Measurements from ENCODE around the gene PODXL. TPM values are rescaled to one million over a fixed set of nuclear protein-coding genes. Genes with fewer than 3 reads are reported as not detected.

Gene PODXL
- total RNA-seq, 4 donors from 2014 or later = 7.6 to 44.5 (median 20.2) TPM

DNA sequence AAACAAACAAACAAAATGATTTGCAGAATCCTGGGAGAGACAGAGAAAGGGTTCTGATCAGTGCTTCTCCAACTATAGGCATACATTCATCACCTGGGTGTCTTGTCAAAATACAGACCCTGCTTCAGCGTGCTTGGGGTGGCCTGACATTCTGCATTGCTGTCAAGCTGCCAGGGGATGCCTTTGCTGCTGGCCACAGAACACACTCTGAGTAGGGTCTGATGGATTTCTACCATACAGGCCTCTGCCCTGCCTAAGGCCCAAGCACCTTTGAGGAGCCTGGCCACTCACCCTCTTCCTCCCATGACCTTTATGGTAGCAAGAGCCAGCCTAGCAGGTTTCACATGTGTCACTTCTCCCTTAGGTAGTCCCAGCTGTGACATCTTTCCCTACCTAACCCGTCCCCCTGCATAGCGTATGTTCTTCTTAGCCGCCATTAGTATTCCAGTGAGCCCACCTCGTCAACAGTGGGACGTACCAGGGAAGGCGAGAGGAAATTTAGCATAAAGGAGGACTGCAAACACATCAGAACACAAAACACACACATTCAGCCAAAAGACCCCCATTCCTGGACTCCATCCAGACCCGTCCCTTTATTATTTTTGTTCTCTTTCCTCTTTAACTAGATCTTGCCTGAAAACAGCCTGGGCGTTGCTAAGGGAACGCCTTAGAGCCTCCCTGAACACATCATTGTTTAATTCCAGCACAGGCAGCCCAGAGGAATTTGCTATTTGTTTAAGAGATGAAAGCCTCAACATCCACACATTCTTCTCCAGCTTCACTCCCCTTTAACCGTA is 43.9 kb upstream of the PODXL start:
- TF ChIP-seq, protein P1, sequence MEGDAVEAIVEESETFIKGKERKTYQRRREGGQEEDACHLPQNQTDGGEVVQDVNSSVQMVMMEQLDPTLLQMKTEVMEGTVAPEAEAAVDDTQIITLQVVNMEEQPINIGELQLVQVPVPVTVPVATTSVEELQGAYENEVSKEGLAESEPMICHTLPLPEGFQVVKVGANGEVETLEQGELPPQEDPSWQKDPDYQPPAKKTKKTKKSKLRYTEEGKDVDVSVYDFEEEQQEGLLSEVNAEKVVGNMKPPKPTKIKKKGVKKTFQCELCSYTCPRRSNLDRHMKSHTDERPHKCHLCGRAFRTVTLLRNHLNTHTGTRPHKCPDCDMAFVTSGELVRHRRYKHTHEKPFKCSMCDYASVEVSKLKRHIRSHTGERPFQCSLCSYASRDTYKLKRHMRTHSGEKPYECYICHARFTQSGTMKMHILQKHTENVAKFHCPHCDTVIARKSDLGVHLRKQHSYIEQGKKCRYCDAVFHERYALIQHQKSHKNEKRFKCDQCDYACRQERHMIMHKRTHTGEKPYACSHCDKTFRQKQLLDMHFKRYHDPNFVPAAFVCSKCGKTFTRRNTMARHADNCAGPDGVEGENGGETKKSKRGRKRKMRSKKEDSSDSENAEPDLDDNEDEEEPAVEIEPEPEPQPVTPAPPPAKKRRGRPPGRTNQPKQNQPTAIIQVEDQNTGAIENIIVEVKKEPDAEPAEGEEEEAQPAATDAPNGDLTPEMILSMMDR (IDR thresholded peaks at IDR 0.05; ENCODE audit: low read depth) = no peak

DNA sequence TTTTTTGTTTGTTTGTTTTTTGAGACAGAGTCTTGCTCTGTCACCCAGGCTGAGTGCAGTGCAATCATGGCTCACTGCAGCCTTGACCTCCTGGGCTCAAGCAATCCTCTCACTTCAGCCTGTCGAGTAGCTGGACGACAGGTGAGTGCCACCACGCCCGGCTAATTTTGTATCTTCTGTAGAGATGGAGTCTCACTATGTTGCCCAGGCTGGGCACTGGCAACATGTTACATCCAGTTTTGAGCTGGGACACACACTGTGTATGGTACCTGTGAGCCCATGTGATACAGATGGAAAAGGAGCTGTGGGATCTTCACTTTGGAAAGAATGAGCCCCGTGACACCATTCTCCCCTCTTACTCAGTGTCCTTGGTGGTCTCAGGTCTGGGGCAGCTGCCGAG is 40.4 kb upstream of the PODXL start:
- TF ChIP-seq, protein P1 (IDR thresholded peaks at IDR 0.05; ENCODE audit: low read depth) = no peak

DNA sequence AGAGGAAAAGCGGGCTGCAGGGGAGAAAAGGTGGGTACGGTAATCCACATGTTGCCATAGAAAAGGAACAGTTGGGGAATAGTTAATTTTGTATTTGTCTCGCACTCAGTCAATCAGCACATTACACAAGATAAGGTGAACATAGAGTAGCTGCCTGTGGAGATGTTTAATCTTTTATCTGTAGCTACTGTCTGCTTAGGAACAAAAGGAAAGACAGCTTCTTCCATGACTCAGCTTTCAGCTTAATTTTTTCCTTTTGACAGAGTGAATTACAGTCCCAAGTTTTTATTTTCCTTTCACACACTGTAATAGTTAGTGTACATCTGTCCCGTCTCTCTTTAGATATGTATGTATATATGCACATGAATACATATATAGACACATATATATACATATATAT is 39.3 kb upstream of the PODXL start:
- TF ChIP-seq, protein P1 (IDR thresholded peaks at IDR 0.05; ENCODE audit: low read depth) = no peak

- TF ChIP-seq, protein P1 (IDR thresholded peaks at IDR 0.05; ENCODE audit: low read depth) = no peak
Measured at GRCh38 chr7:131591687-131592319, 35.4 kb upstream of the PODXL start.

GRCh38 chr7:131587315-131587923 is 31.0 kb upstream of the PODXL start:
- TF ChIP-seq, protein P1 (IDR thresholded peaks at IDR 0.05; ENCODE audit: low read depth) = no peak

DNA sequence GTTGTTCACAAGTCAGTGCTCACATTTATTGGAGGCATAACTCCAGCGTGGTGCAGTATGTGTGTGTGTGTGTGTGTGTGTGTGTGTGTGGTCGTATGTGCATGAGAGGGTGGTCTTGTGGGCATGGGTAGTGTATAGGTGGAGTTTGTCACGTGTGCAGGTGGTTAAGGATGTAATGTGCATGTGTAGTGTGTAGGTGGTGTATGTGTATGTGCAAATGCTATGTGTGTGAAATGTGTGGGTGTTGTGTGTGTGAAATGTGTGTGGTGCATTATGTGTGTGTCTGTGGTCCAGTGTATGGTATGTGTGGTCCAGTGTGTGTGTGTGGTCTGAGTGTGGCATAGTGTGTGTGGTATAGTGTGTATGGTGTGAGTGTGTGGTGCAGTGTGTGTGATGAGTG is 30.3 kb upstream of the PODXL start:
- TF ChIP-seq, protein P1 (IDR thresholded peaks at IDR 0.05; ENCODE audit: low read depth) = no peak

DNA sequence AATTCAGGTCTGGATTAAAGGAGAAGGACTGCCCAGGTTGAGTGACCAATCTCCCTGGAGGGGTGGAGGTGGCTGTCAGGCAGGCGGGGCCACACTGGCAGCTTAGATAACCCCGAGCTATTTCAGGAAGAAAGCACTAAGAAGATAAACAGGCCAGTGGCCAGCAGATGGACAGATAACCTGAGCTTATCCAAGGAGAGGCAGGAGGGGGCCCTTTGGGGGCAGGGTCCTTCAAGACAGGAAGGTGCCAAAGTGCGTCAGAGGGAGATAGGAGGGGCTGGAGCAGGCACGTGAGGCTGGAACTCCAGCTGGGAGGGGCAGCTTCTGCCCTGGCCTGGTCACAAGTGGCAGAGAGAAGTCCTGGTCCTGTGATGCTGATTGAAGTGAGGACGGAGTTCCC is 29.8 kb upstream of the PODXL start:
- TF ChIP-seq, protein P1 (IDR thresholded peaks at IDR 0.05; ENCODE audit: low read depth) = no peak

Data from subcutaneous adipose tissue (tissue), 4 donors.